OCI-LY3 (cell line): ENCODE results near the gene GTF2A1.

Source experiments
- EZH2phosphoT487 ChIP-seq: fragments of 200-600 bp; shearing (Covaris generic); IDR thresholded peaks from 2 replicates; pipeline ENCODE4 v1.6.1; 2018; ENCODE audit warnings: antibody characterized with exemption, mixed run types, low read depth
- TF ChIP-seq, protein P1 (sequence below): fragments of 200-600, 300-600 bp; sonication (generic); IDR thresholded peaks from 2 replicates; pipeline ENCODE4 v1.5.1; 2014; ENCODE audit warnings: antibody characterized with exemption, low read length, low read depth

DNA sequence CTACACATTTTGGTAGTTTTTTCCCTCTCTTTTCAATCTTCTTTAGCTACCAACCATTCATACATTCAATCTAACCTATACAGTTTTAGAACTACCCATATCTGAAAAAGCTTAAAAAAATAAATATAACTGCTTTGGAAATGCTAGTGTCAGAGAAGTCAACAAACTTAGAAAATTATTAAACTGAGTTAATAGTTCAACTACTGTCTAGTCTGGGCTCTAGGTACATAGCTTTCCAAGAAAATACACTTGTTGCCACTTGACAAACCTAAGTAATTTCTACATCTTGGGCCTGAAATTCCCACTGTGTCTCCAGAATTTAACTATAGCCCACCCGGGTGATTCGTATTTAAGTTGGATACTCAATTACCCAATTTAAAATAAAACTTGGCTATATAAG lies 22.1 kb downstream of the GTF2A1 start:
- TF ChIP-seq, protein P1, sequence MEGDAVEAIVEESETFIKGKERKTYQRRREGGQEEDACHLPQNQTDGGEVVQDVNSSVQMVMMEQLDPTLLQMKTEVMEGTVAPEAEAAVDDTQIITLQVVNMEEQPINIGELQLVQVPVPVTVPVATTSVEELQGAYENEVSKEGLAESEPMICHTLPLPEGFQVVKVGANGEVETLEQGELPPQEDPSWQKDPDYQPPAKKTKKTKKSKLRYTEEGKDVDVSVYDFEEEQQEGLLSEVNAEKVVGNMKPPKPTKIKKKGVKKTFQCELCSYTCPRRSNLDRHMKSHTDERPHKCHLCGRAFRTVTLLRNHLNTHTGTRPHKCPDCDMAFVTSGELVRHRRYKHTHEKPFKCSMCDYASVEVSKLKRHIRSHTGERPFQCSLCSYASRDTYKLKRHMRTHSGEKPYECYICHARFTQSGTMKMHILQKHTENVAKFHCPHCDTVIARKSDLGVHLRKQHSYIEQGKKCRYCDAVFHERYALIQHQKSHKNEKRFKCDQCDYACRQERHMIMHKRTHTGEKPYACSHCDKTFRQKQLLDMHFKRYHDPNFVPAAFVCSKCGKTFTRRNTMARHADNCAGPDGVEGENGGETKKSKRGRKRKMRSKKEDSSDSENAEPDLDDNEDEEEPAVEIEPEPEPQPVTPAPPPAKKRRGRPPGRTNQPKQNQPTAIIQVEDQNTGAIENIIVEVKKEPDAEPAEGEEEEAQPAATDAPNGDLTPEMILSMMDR = no peak
- no peak for TF ChIP-seq EZH2phosphoT487
